Measurements from ENCODE around the gene SLC17A9. TPM values are rescaled to one million over a fixed set of nuclear protein-coding genes. Genes with fewer than 3 reads are reported as not detected.

The SLC17A9 gene
- total and polyA plus RNA-seq, 4 donors, result 5.3 to 54.5 (median 18.2) TPM

DNA sequence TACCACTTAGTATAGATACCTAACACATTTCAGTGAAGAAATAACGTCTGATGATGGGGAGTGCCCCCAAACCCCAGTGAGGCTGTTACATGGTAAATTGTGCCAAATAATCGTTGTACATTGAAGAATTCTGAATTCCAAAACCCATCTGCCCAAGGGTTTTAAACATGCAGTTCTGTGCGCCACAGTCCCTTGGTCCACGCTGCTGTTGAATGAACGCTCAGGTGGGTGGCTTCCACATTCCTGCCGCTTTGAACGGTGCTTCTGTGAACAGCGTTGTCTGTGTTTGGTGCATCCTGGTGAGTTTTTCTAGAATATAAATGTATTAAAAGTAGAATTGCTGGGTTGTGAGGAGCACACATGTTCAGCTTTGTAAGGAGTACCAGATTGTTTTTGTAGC lies 11.6 kb upstream of the SLC17A9 start:
- intact Hi-C loops (cut with DNase I), result no loop called here

DNA sequence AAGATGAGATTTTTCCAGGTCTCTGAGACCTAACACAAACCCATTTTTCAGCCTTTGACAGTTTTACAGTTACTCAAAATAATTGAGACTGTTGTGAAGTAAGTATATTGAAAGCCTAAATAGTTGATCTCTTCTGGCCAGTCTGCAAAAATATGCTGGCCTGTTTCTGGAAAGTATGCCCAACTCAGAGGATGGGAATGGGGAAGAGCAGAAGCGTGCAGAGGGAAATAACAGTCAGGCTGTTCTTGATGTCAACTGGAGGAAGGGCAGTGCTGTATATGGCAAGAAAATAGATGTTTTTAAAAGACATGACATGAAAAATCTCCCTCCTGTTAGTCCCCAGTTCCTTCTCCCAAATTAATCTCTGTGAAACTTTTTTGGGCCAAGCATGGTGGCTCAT lies 10.7 kb upstream of the SLC17A9 start:
- H3K9me3 ChIP-seq (ENCODE audit: control insufficient read depth, low read length), result no peaks in the 10 kb centered on the region
- H3K27ac ChIP-seq (ENCODE audit: low read depth in 1 of 2, low read length in 2 of 2), result no peak overlapping the region
- DNase-seq, result no peak
- intact Hi-C loops (cut with DNase I), result no loop called here
- no peak overlapping the region for H3K4me3 ChIP-seq (ENCODE audit: low read length in 2 of 2)
- H3K36me3 ChIP-seq (ENCODE audit: control insufficient read depth in 1 of 2, insufficient read depth in 2 of 2, low read length in 1 of 2), result peaks cover 0 to 13% of the 10 kb centered on the region in 2 donors
- ATAC-seq (ENCODE audit: low FRiP score), result no peak
- 68 to 78% methylated on average over 1 of the region's 1 CpG for WGBS, 2 donors
- peaks cover 0 to 5% of the 10 kb centered on the region in 2 donors for H3K4me1 ChIP-seq (ENCODE audit: control insufficient read depth in 1 of 2, insufficient read depth in 2 of 2, low read length in 2 of 2)
- no peaks in the 10 kb centered on the region for H3K27me3 ChIP-seq (ENCODE audit: control insufficient read depth in 1 of 2, insufficient read depth in 2 of 2, low read length in 1 of 2)

More for the DNA sequence above, 11.6 kb upstream of the SLC17A9 start:
- whole genome bisulfite sequencing, 2 donors, result 89 to 93% methylated on average over 8 of the region's 8 CpGs
- Histone ChIP-seq H3K36me3 (ENCODE audit: control insufficient read depth in 1 of 2, insufficient read depth in 2 of 2, low read length in 1 of 2) (peaks cover 0 to 11% of the 10 kb centered on the region in 2 donors), H3K27ac (ENCODE audit: low read depth in 1 of 2, low read length in 2 of 2) (no peak overlapping the region), H3K4me3 (ENCODE audit: low read length in 2 of 2) (no peak overlapping the region), H3K4me1 (ENCODE audit: control insufficient read depth in 1 of 2, insufficient read depth in 2 of 2, low read length in 2 of 2) (peaks cover 1 to 5% of the 10 kb centered on the region in 2 donors), H3K9me3 (ENCODE audit: control insufficient read depth, low read length) (no peaks in the 10 kb centered on the region), H3K27me3 (ENCODE audit: control insufficient read depth in 1 of 2, insufficient read depth in 2 of 2, low read length in 1 of 2) (no peaks in the 10 kb centered on the region)
- peak in 1 of 2 donors; percentile 42 for DNase-seq
- no peak for ATAC-seq (ENCODE audit: low FRiP score)

DNA sequence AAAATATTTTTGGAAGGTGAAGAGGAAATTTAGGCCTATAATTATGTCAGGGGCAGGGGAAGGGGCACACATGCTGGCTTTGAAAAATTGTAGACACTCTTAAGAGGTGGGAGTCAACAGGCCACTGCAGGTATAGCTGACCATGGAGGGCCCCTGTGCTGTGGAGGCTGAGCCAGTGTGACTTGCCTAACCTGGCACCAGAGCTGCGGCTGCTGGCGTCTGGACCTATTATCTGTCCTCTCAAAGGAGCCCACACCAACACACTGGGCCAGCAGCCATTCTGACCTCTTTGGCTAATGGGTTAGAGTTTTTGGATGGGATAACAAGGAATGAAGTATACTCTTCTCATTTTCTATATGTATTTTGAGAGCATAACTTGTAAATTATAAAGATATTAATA lies 10.1 kb upstream of the SLC17A9 start:
- H3K36me3 ChIP-seq (ENCODE audit: control insufficient read depth in 1 of 2, insufficient read depth in 2 of 2, low read length in 1 of 2), result peaks cover 0 to 13% of the 10 kb centered on the region in 2 donors
- DNase-seq, result peak in 1 of 2 donors; percentile 37

DNA sequence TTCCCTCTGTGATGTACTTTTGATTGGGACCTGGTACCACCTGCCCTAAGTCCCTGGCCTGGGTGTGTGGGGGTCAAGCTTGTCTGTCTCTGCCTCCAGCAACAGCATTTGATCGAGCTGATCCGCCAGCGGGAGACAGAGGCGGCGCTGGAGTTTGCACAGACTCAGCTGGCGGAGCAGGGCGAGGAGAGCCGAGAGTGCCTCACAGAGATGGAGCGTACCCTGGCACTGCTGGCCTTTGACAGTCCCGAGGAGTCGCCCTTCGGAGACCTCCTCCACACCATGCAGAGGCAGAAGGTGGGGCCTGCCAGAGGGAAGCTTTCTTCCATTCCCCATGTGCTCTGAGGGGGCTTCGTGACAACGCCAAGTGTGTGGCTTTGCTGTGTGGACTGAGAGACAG lies 9.1 kb upstream of the SLC17A9 start:
- Histone ChIP-seq H3K9me3 (ENCODE audit: control insufficient read depth, low read length) (no peaks in the 10 kb centered on the region), H3K4me1 (ENCODE audit: control insufficient read depth in 1 of 2, insufficient read depth in 2 of 2, low read length in 2 of 2) (peaks cover 0 to 5% of the 10 kb centered on the region in 2 donors), H3K4me3 (ENCODE audit: low read length in 2 of 2) (no peak overlapping the region), H3K27ac (ENCODE audit: low read depth in 1 of 2, low read length in 2 of 2) (no peak overlapping the region), H3K36me3 (ENCODE audit: control insufficient read depth in 1 of 2, insufficient read depth in 2 of 2, low read length in 1 of 2) (peaks cover 0 to 13% of the 10 kb centered on the region in 2 donors), H3K27me3 (ENCODE audit: control insufficient read depth in 1 of 2, insufficient read depth in 2 of 2, low read length in 1 of 2) (no peaks in the 10 kb centered on the region)
- intact Hi-C loops (cut with DNase I), result no loop called here
- no peak for ATAC-seq (ENCODE audit: low FRiP score)
- 96% methylated on average over 14 of the region's 14 CpGs for WGBS, 2 donors
- peak in 1 of 2 donors; percentile 45 for DNase-seq

More for the DNA sequence above, 10.1 kb upstream of the SLC17A9 start:
- Histone ChIP-seq H3K4me1 (ENCODE audit: control insufficient read depth in 1 of 2, insufficient read depth in 2 of 2, low read length in 2 of 2) (peaks cover 0 to 5% of the 10 kb centered on the region in 2 donors), H3K9me3 (ENCODE audit: control insufficient read depth, low read length) (no peaks in the 10 kb centered on the region), H3K27ac (ENCODE audit: low read depth in 1 of 2, low read length in 2 of 2) (no peak overlapping the region), H3K27me3 (ENCODE audit: control insufficient read depth in 1 of 2, insufficient read depth in 2 of 2, low read length in 1 of 2) (no peaks in the 10 kb centered on the region), H3K4me3 (ENCODE audit: low read length in 2 of 2) (no peak overlapping the region)
- no peak for ATAC-seq (ENCODE audit: low FRiP score)
- 61 to 71% methylated on average over 2 of the region's 2 CpGs for WGBS, 2 donors
- intact Hi-C loops (cut with DNase I), result no loop called here

DNA sequence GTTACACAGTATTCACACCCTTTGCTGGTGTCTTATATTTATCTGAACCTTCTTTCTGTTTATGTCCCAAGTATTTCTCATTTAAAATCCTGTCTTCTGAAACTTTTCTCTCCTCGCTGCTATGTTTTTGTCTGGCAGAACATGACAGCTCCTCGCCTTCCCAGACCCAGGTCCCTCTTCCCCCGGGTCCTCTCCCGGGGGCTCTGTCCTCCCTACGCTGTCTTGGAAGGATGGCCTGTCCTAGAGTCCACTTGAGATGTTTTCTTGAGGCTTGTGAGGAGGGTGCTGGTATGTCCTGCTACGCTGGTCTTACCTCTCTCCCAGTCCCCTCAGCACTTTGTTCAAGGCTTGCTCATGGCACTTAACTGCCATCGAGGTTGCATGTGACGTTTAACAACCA lies 8.3 kb upstream of the SLC17A9 start:
- Histone ChIP-seq H3K27me3 (ENCODE audit: control insufficient read depth in 1 of 2, insufficient read depth in 2 of 2, low read length in 1 of 2) (no peaks in the 10 kb centered on the region), H3K4me1 (ENCODE audit: control insufficient read depth in 1 of 2, insufficient read depth in 2 of 2, low read length in 2 of 2) (peaks cover 0 to 5% of the 10 kb centered on the region in 2 donors), H3K9me3 (ENCODE audit: control insufficient read depth, low read length) (no peaks in the 10 kb centered on the region), H3K4me3 (ENCODE audit: low read length in 2 of 2) (no peak overlapping the region), H3K27ac (ENCODE audit: low read depth in 1 of 2, low read length in 2 of 2) (no peak overlapping the region), H3K36me3 (ENCODE audit: control insufficient read depth in 1 of 2, insufficient read depth in 2 of 2, low read length in 1 of 2) (peaks cover 0 to 13% of the 10 kb centered on the region in 2 donors)
- WGBS, 2 donors, result 91 to 92% methylated on average over 8 of the region's 8 CpGs
- peak; percentile 30 to 32 for DNase-seq
- no peak for ATAC-seq (ENCODE audit: low FRiP score)
- intact Hi-C loops (cut with DNase I), result no loop called here

DNA sequence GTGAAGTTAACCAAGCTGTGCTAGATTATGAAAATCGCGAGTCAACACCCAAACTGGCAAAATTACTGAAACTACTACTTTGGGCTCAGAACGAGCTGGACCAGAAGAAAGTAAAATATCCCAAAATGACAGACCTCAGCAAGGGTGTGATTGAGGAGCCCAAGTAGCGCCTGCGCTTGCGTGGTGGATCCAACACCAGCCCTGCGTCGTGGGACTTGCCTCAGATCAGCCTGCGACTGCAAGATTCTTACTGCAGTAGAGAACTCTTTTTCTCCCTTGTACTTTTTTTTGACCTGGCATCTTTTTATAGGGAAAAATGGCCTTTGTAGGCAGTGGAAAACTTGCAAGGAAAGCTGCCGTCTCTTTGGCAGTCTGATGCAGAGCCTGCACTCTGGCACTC lies 7.8 kb upstream of the SLC17A9 start:
- Histone ChIP-seq H3K27me3 (ENCODE audit: control insufficient read depth in 1 of 2, insufficient read depth in 2 of 2, low read length in 1 of 2) (no peaks in the 10 kb centered on the region), H3K9me3 (ENCODE audit: control insufficient read depth, low read length) (no peaks in the 10 kb centered on the region), H3K36me3 (ENCODE audit: control insufficient read depth in 1 of 2, insufficient read depth in 2 of 2, low read length in 1 of 2) (peaks cover 0 to 13% of the 10 kb centered on the region in 2 donors), H3K4me3 (ENCODE audit: low read length in 2 of 2) (no peak overlapping the region), H3K4me1 (ENCODE audit: control insufficient read depth in 1 of 2, insufficient read depth in 2 of 2, low read length in 2 of 2) (peaks cover 0 to 1% of the 10 kb centered on the region in 2 donors), H3K27ac (ENCODE audit: low read depth in 1 of 2, low read length in 2 of 2) (no peak overlapping the region)
- no peak for ATAC-seq (ENCODE audit: low FRiP score)
- intact Hi-C loops (cut with DNase I), result no loop called here
- peak in 1 of 2 donors; percentile 41 for DNase-seq
- 90 to 91% methylated on average over 10 of the region's 10 CpGs for WGBS, 2 donors

DNA sequence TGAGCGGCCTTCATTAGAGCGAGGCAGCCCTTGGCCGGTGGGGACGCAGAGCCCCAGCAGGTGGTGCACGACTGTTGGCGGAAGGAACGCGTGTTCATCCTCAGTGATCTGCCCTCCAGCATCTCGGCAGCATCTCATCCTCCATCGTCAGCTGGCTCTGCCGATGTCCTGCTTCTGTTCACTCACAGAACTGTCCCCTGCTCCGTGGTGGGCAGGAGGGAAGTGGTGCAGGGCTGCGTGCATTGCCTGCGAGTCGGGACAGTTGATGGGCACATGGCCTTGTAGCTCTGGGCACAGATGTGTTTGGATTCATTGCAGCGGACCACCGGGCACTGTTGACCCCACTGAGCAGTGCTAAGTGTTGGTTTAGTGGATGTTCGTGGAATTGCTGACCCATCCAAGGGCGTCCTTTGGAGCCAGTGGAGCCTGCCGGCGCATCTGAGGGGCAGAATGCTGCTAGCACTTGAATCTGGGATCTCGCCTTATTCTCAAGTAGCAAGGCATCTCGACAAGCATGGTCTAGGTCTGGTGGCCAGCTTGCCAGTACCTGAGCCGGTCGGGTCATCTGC lies 6.7 kb upstream of the SLC17A9 start:
- Histone ChIP-seq H3K4me3 (ENCODE audit: low read length in 2 of 2) (no peak overlapping the region), H3K36me3 (ENCODE audit: control insufficient read depth in 1 of 2, insufficient read depth in 2 of 2, low read length in 1 of 2) (peaks cover 0 to 13% of the 10 kb centered on the region in 2 donors), H3K27ac (ENCODE audit: low read depth in 1 of 2, low read length in 2 of 2) (no peak overlapping the region), H3K27me3 (ENCODE audit: control insufficient read depth in 1 of 2, insufficient read depth in 2 of 2, low read length in 1 of 2) (no peaks in the 10 kb centered on the region), H3K4me1 (ENCODE audit: control insufficient read depth in 1 of 2, insufficient read depth in 2 of 2, low read length in 2 of 2) (no peaks in the 10 kb centered on the region), H3K9me3 (ENCODE audit: control insufficient read depth, low read length) (no peaks in the 10 kb centered on the region)
- ATAC-seq (ENCODE audit: low FRiP score) (no peak), DNase-seq (peak; percentile 31 to 64)
- intact Hi-C loops (cut with DNase I), result no loop called here
- WGBS, 2 donors, result 90 to 94% methylated on average over 25 of the region's 25 CpGs

DNA sequence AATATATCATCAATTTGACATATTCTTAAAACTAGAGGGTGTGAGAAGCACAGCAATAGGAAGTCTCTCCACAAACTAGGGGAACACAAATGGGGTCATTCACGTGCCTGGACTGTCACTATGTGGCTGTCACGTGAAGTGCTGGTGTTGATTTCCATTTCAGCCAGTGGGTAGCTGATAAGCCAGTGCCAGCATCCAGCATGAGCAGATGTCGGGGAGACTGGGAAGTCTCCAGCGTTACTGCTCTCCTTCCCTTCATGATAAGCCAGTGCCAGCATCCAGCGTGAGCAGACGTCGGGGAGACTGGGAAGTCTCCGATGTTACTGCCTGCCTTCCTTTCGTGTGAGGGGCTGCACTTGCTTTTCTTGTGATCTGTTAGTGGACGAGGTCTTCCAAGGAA lies 5.6 kb upstream of the SLC17A9 start:
- Histone ChIP-seq H3K4me1 (ENCODE audit: control insufficient read depth in 1 of 2, insufficient read depth in 2 of 2, low read length in 2 of 2) (no peaks in the 10 kb centered on the region), H3K27me3 (ENCODE audit: control insufficient read depth in 1 of 2, insufficient read depth in 2 of 2, low read length in 1 of 2) (no peaks in the 10 kb centered on the region), H3K27ac (ENCODE audit: low read depth in 1 of 2, low read length in 2 of 2) (no peak overlapping the region), H3K9me3 (ENCODE audit: control insufficient read depth, low read length) (no peaks in the 10 kb centered on the region), H3K4me3 (ENCODE audit: low read length in 2 of 2) (no peak overlapping the region), H3K36me3 (ENCODE audit: control insufficient read depth in 1 of 2, insufficient read depth in 2 of 2, low read length in 1 of 2) (peaks cover 0 to 13% of the 10 kb centered on the region in 2 donors)
- no peak for ATAC-seq (ENCODE audit: low FRiP score)
- WGBS, 2 donors, result 10% methylated on average over 10 of the region's 10 CpGs
- intact Hi-C loops (cut with DNase I), result no loop called here
- DNase-seq, result peak; percentile 43 to 58

DNA sequence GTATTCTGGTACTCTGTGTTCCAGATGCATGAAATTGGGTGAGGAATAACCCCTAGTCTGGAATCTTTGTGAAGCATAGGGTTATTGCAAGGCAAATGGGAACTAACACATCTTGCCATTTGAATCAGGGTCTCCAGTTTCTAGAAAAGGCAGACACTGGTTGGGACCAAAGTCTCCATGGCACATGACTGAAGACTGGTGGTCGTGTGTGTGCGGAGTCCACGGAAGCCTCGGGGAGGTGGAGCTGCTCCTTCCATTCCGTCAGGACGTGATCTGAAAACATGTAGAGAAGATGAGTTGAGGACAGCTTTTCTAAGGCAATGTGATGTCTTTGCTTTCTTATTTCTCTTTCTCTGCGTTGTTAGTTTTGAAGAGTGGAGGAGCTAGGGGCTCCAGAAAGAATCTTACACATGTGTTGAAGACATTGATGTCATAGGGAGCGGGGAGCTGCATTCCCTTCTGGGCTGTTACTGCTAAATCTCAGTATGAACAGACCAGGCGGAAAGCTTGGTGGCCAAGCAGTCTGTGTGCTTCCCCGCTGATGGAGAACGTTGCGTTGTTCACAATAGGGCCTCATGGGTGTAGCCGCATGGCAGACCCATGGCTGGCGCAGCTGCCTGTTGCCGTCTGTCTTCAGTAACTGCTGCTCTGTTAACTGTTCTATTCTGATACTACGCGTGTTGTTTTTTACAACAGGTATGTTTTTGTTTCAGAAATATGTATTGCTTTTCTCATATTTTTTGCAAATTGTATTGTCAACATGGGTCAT lies 4.8 kb upstream of the SLC17A9 start:
- no peak for ATAC-seq (ENCODE audit: low FRiP score)
- H3K27ac ChIP-seq (ENCODE audit: low read depth in 1 of 2, low read length in 2 of 2), result no peak overlapping the region
- H3K9me3 ChIP-seq (ENCODE audit: control insufficient read depth, low read length), result no peaks in the 10 kb centered on the region
- DNase-seq, result peak in 1 of 2 donors; percentile 54
- H3K4me1 ChIP-seq (ENCODE audit: control insufficient read depth in 1 of 2, insufficient read depth in 2 of 2, low read length in 2 of 2), result no peaks in the 10 kb centered on the region
- intact Hi-C loops (cut with DNase I), result no loop called here
- WGBS, 2 donors, result 95 to 96% methylated on average over 17 of the region's 17 CpGs
- peaks cover 0 to 13% of the 10 kb centered on the region in 2 donors for H3K36me3 ChIP-seq (ENCODE audit: control insufficient read depth in 1 of 2, insufficient read depth in 2 of 2, low read length in 1 of 2)
- no peak overlapping the region for H3K4me3 ChIP-seq (ENCODE audit: low read length in 2 of 2)
- H3K27me3 ChIP-seq (ENCODE audit: control insufficient read depth in 1 of 2, insufficient read depth in 2 of 2, low read length in 1 of 2), result no peaks in the 10 kb centered on the region

All from aorta (tissue), 5 donors.